ENCODE results near the gene EXD3.

The EXD3 gene

GRCh38 chr9:137300567-137301080, 122.3 kb downstream of the EXD3 start:
- no peak for TF ChIP-seq CTCF (IDR thresholded peaks at IDR 0.05; ENCODE audit: low read length, missing control alignments)
- peak overlapping the region; percentile 59 for H3K4me3 ChIP-seq (replicated peaks; ENCODE audit: low read depth, low read length)
- peak; percentile 72 for DNase-seq (ENCODE audit: low read depth)

GRCh38 chr9:137299938-137300337, 123.0 kb downstream of the EXD3 start:
- DNase-seq (ENCODE audit: low read depth) = peak; percentile 44
- peak overlapping the region; percentile 59 for H3K4me3 ChIP-seq (replicated peaks; ENCODE audit: low read depth, low read length)
- no peak for TF ChIP-seq CTCF (IDR thresholded peaks at IDR 0.05; ENCODE audit: low read length, missing control alignments)

- DNase-seq (ENCODE audit: low read depth) = no peak
- H3K4me3 ChIP-seq (replicated peaks; ENCODE audit: low read depth, low read length) = no peak overlapping the region
- no peak for TF ChIP-seq CTCF (IDR thresholded peaks at IDR 0.05; ENCODE audit: low read length, missing control alignments)
Observed at GRCh38 chr9:137299203-137299565, 123.8 kb downstream of the EXD3 start.

- peak; percentile 73 for DNase-seq (ENCODE audit: low read depth)
- no peak for TF ChIP-seq CTCF (IDR thresholded peaks at IDR 0.05; ENCODE audit: low read length, missing control alignments)
- no peak overlapping the region for H3K4me3 ChIP-seq (replicated peaks; ENCODE audit: low read depth, low read length)
Observed at GRCh38 chr9:137298401-137299202, 124.4 kb downstream of the EXD3 start.

GRCh38 chr9:137297966-137298365, 125.0 kb downstream of the EXD3 start:
- no peak for TF ChIP-seq CTCF (IDR thresholded peaks at IDR 0.05; ENCODE audit: low read length, missing control alignments)
- H3K4me3 ChIP-seq (replicated peaks; ENCODE audit: low read depth, low read length) = no peak overlapping the region
- DNase-seq (ENCODE audit: low read depth) = no peak

GRCh38 chr9:137296670-137297664, 126.0 kb downstream of the EXD3 start:
- peak overlapping the region; percentile 51 for H3K4me3 ChIP-seq (replicated peaks; ENCODE audit: low read depth, low read length)
- DNase-seq (ENCODE audit: low read depth) = peak; percentile 91
- TF ChIP-seq CTCF (IDR thresholded peaks at IDR 0.05; ENCODE audit: low read length, missing control alignments) = no peak

Data from fibroblast of pulmonary artery (primary cell).